Fibroblast of mammary gland (primary cell): Measurements from ENCODE around the gene COX6B1.

ENCODE experiments used
- DNase-seq: peaks from one replicate; pipeline ENCODE4 v3.0.0-alpha.2; 2010; ENCODE audit warnings: low read depth
- H3K4me3 ChIP-seq: 2 replicates; pipeline ENCODE4 v1.5.1; 2011; ENCODE audit warnings: low read depth, mild to moderate bottlenecking, low read length, moderate library complexity; ENCODE audit not compliant: control insufficient read depth
- TF ChIP-seq, protein P1 (sequence below): conservative IDR thresholded peaks from 2 replicates; pipeline ENCODE4 v1.5.1; 2011; ENCODE audit warnings: low read depth, low read length, inconsistent platforms; ENCODE audit not compliant: control insufficient read depth, insufficient read depth

Gene COX6B1

DNA sequence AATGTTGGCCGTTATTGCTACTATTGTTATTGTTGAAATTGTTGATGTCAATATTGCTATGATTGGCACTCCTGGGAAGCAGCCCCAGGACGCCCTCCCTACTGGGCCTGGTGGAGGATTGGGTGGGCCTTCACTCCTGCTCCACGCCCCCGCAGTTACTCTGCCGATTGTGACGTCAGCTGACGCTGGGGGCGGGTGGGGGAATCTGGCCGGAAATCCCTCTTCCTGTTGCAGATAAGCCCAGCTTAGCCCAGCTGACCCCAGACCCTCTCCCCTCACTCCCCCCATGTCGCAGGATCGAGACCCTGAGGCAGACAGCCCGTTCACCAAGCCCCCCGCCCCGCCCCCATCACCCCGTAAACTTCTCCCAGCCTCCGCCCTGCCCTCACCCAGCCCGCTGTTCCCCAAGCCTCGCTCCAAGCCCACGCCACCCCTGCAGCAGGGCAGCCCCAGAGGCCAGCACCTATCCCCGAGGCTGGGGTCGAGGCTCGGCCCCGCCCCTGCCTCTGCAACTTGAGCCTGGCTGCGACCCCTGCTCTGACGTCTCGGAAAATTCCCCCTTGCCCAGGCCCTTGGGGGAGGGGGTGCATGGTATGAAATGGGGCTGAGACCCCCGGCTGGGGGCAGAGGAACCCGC, 6.5 kb upstream of the COX6B1 start, which contains the start of gene ETV2:
ETV2 (plus strand) TSS at position 231 of the 637 bp plus-strand sequence. CDS start 716 bp downstream, outside the sequence.
- TF ChIP-seq, protein P1, sequence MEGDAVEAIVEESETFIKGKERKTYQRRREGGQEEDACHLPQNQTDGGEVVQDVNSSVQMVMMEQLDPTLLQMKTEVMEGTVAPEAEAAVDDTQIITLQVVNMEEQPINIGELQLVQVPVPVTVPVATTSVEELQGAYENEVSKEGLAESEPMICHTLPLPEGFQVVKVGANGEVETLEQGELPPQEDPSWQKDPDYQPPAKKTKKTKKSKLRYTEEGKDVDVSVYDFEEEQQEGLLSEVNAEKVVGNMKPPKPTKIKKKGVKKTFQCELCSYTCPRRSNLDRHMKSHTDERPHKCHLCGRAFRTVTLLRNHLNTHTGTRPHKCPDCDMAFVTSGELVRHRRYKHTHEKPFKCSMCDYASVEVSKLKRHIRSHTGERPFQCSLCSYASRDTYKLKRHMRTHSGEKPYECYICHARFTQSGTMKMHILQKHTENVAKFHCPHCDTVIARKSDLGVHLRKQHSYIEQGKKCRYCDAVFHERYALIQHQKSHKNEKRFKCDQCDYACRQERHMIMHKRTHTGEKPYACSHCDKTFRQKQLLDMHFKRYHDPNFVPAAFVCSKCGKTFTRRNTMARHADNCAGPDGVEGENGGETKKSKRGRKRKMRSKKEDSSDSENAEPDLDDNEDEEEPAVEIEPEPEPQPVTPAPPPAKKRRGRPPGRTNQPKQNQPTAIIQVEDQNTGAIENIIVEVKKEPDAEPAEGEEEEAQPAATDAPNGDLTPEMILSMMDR = no peak
- peak within 1 kb of the TSS; percentile 6 for H3K4me3 ChIP-seq
- peak; percentile 54 for DNase-seq

DNA sequence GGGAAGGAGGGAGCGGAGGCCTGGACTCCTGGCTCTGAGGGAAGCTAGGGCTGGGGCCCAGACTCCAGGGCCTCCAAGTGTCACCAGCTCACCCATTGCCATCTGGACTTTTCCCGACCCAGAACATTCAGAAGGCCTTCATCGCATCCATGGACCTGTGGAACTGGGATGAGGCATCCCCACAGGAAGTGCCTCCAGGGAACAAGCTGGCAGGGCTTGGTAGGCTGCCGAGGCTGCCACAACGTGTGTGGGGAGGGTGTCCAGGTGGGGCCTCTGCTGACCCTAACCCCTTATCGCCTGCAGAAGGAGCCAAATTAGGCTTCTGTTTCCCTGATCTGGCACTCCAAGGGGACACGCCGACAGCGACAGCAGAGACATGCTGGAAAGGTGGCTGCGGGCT, 5.8 kb upstream of the COX6B1 start:
- DNase-seq = no peak
- TF ChIP-seq, protein P1 = no peak
- no peak overlapping the region for H3K4me3 ChIP-seq

DNA sequence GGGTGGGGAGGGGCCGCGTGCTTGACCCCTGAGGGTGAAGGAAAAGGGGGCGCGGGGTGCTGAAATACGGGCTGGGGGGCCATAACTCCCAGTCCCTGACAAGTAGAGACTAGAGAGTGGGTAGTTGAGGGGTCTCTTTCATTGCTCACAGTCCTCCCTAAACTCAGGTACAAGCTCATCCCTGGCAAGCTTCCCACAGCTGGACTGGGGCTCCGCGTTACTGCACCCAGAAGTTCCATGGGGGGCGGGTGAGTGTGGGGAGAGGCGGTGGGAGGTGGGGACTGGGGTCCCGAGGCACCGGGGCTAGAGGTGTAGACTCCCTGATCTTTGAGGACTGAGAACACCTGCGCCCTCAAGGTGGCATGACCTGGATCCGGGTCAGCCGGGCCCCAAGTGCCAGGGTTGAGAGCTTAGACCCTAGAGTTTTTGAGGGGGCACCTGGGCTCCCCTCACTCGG, 5.3 kb upstream of the COX6B1 start:
- TF ChIP-seq, protein P1 = no peak
- H3K4me3 ChIP-seq = peak overlapping the region; percentile 55
- DNase-seq = no peak

DNA sequence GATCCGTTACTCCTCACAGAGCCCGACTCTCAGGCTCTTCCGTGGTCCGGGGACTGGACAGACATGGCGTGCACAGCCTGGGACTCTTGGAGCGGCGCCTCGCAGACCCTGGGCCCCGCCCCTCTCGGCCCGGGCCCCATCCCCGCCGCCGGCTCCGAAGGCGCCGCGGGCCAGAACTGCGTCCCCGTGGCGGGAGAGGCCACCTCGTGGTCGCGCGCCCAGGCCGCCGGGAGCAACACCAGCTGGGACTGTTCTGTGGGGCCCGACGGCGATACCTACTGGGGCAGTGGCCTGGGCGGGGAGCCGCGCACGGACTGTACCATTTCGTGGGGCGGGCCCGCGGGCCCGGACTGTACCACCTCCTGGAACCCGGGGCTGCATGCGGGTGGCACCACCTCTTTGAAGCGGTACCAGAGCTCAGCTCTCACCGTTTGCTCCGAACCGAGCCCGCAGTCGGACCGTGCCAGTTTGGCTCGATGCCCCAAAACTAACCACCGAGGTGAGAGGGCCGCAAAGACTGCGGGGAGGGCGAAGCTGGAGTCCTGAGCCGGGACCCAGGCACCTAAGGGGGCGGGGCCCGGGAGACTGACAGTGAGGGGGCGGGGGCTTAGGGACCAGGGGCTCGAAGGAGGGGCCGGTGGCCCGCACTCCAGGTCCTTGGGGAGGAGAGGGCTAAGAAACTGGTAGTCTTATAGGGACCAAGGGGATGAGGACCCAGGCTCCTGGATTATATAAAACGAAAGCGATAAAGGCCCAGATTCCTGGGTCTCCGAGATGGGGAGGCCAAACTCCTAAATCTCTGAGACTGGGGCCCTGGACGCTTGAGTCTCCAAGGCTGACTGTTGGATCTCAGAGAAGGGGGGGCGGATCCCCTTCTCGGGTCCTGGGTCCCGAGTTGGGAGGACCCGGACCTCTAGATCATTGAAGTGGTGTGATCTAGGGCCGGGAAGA, 4.6 kb upstream of the COX6B1 start:
- DNase-seq = peak; percentile 62
- peak overlapping the region; percentile 55 for H3K4me3 ChIP-seq
- TF ChIP-seq, protein P1 = no peak

DNA sequence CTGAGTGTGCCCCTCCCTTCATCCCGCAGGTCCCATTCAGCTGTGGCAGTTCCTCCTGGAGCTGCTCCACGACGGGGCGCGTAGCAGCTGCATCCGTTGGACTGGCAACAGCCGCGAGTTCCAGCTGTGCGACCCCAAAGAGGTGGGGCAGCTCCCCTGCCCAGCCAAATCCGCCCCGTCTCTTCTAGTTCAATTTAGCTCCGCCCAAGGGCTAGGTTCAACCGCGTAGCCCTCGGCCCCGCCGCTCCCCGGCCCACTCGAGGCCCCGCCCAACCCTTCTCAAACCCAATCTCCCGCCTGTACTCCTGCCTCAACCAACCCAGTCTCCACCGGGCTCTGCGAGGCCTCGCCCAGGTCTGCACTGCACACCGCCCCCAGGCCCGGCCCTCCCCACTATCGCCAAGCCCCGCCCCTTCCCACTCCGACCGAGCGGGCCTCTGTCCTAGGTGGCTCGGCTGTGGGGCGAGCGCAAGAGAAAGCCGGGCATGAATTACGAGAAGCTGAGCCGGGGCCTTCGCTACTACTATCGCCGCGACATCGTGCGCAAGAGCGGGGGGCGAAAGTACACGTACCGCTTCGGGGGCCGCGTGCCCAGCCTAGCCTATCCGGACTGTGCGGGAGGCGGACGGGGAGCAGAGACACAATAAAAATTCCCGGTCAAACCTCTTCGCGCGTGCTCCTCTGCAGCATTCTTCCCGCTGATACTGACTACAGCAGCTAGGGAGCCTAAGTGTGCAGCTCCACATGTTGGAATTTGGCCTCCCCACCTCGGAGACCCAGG, 3.7 kb upstream of the COX6B1 start:
- TF ChIP-seq, protein P1 = no peak
- peak; percentile 90 for DNase-seq
- H3K4me3 ChIP-seq = peak overlapping the region; percentile 55

DNA sequence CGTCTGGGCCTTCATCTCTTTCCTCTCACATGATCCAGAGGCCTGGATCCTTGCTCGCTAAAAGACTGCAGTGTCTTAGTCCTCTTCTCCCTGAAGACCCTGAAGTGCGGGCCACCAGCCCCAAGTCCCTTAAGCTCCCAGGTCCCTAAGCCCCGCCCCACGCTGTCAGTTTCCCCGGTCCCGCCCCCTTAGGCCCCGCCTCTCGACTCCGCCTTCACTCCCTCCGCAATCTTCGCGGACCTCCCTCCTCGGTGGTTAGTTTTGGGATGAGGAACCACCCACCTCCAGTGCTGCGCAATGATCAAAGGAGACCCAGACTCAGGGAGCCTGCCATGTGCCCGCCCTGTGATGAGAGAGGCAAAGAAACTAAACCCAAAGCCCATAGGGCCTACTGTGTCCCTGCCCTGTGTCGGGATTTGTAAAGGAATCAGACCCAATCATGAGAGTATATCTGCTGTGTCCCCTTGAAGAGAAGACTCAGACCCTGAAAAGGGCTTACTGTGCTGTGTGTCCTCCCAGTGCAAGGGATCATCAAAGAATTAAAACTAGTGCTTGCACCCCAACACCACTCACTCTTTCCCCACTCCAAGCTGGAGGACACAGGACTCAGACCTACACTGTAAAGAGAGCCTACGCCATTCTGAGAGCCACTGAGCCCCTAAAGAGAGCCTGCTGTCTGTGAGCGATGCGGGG, 3.0 kb upstream of the COX6B1 start:
- TF ChIP-seq, protein P1 = no peak
- DNase-seq = peak; percentile 47
- peak overlapping the region; percentile 55 for H3K4me3 ChIP-seq
